ACC112 (cell line): ENCODE results near the gene SLC4A4.

Source experiments
- H2AFZ ChIP-seq: fragments of 200-600 bp; sonication (generic); one replicate; pipeline ENCODE4 v1.6.0; 2017; ENCODE audit warnings: antibody characterized with exemption, low read length; ENCODE audit not compliant: unreplicated experiment
- H3K27ac ChIP-seq: fragments of 200-600 bp; sonication (generic); 2 replicates; pipeline ENCODE4 v1.5.1; 2014; ENCODE audit warnings: low read depth, mild to moderate bottlenecking, antibody characterized with exemption, low read length, moderate library complexity
- H3K27me3 ChIP-seq: fragments of 200-600 bp; sonication (generic); 2 replicates; pipeline ENCODE4 v1.6.1; 2014; ENCODE audit warnings: mild to moderate bottlenecking, antibody characterized with exemption, low read length, moderate library complexity, mixed read lengths; ENCODE audit not compliant: insufficient read depth
- H3K36me3 ChIP-seq: fragments of 200-600 bp; sonication (generic); 2 replicates; pipeline ENCODE4 v1.6.1; 2016; ENCODE audit warnings: mild to moderate bottlenecking, antibody characterized with exemption, low read length, moderate library complexity, mixed read lengths; ENCODE audit not compliant: insufficient read depth
- H3K4me1 ChIP-seq: fragments of 200-600 bp; sonication (generic); one replicate; pipeline ENCODE4 v1.6.1; 2016; ENCODE audit warnings: low read length, mixed read lengths; ENCODE audit not compliant: insufficient read depth, unreplicated experiment, control insufficient read depth
- H3K4me3 ChIP-seq: fragments of 200-600 bp; sonication (generic); 2 replicates; pipeline ENCODE4 v1.5.1; 2014; ENCODE audit warnings: mild to moderate bottlenecking, low read depth, low read length
- H3K79me2 ChIP-seq: fragments of 200-600 bp; sonication (generic); one replicate; pipeline ENCODE4 v1.6.0; 2016; ENCODE audit warnings: low read length; ENCODE audit not compliant: control insufficient read depth, unreplicated experiment, insufficient read depth

SLC4A4 gene

DNA sequence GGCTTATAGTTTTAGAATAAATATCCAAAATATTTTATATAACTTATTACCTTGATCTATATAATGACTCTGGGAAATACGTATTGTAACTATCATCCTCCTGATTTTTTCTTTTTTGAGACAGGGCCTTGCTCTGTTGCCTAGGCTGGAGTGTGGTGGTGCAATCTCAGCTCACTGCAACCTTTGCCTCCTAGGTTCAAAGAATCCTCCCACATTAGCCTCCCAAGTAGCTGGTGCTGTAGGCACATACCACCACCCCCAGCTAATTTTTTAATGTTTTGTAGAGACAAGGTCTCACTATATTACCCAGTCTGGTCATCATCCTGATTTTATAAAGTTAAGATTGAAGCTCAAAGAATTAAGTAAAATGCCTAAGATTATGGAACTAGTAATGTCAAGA, 193.6 kb downstream of the SLC4A4 start:
- H3K4me1 ChIP-seq: no peaks in the 10 kb centered on the region
- no peaks in the 10 kb centered on the region for H3K36me3 ChIP-seq
- H3K4me3 ChIP-seq: no peak overlapping the region

DNA sequence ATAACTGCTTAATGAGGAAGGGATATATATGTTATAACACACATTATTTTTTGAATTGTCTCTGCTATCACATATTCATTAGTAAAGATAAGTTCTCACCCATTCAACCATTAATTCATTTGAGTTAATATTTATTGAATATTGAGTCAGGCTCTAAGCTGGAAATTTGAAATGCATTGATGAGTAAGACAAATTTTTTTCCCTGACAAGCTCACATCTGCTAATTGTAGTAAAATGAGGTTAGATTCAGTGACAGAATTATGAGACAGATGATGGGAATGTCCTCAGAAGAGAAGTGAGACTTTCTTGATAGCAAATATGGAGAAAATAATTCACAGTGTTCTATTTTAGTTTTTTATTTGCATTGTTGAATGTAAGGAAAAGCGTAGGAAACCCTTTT, 194.3 kb downstream of the SLC4A4 start:
- no peaks in the 10 kb centered on the region for H3K36me3 ChIP-seq
- no peaks in the 10 kb centered on the region for H3K27me3 ChIP-seq
- no peaks in the 10 kb centered on the region for H3K4me1 ChIP-seq
- no peak overlapping the region for H3K4me3 ChIP-seq
- no peaks in the 10 kb centered on the region for H3K79me2 ChIP-seq
- no peak overlapping the region for H2AFZ ChIP-seq
- no peak overlapping the region for H3K27ac ChIP-seq

More for the DNA sequence above, 193.6 kb downstream of the SLC4A4 start:
- no peak overlapping the region for H3K27ac ChIP-seq
- no peak overlapping the region for H2AFZ ChIP-seq
- no peaks in the 10 kb centered on the region for H3K27me3 ChIP-seq
- no peaks in the 10 kb centered on the region for H3K79me2 ChIP-seq

DNA sequence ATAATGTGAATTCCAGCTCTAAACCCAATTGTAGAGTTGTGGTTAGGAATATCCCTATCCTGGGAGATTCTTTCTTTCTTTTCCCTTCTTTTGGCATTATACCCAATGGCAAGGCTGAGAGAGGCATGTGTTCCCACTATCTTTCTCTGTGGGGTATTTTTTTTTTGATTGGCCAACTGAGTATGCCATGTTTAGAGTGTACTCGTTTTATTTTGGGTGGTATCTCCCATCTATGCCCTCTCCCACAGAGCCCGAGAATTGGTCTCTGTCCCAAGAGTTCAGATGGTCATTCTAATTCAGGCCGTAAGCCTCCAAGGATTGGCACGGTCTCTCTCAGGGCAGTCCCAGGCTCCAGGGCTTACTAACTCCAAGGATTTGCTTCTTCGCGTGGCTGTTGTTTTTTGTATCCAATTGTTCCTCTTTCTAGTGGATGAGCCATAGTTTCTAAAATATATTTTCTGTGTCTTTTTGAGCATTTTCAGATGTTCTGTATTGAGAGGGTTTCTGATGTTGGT, 198.8 kb downstream of the SLC4A4 start:
- Histone ChIP-seq H3K27me3 (no peaks in the 10 kb centered on the region), H3K79me2 (no peaks in the 10 kb centered on the region)

DNA sequence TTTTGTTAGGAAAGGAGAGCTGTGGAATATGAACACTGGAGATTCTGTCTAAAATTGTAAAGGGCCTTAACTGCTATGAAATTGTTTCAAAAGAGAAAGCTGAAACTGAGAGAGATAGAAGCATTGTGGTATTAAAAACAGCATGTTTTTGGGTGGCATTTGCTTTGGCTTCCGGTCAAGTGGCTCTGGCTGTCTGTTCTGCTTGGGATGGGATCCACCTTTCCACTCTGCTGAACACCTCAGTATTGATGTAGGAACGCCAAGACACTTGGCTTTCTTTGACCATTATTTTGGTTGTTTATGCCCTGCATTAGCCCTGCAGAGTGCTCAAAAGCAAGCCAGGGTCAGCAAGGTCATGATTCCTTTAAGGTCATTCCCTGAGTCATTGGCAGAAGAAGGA, 199.7 kb downstream of the SLC4A4 start:
- H3K4me3 ChIP-seq: no peak overlapping the region
- no peaks in the 10 kb centered on the region for H3K4me1 ChIP-seq
- no peak overlapping the region for H3K27ac ChIP-seq
- H3K27me3 ChIP-seq: no peaks in the 10 kb centered on the region
- H3K79me2 ChIP-seq: no peaks in the 10 kb centered on the region
- H3K36me3 ChIP-seq: no peaks in the 10 kb centered on the region
- no peak overlapping the region for H2AFZ ChIP-seq

More for the DNA sequence above, 198.8 kb downstream of the SLC4A4 start:
- Histone ChIP-seq H3K36me3 (no peaks in the 10 kb centered on the region), H2AFZ (no peak overlapping the region), H3K4me3 (no peak overlapping the region), H3K4me1 (no peaks in the 10 kb centered on the region), H3K27ac (no peak overlapping the region)

DNA sequence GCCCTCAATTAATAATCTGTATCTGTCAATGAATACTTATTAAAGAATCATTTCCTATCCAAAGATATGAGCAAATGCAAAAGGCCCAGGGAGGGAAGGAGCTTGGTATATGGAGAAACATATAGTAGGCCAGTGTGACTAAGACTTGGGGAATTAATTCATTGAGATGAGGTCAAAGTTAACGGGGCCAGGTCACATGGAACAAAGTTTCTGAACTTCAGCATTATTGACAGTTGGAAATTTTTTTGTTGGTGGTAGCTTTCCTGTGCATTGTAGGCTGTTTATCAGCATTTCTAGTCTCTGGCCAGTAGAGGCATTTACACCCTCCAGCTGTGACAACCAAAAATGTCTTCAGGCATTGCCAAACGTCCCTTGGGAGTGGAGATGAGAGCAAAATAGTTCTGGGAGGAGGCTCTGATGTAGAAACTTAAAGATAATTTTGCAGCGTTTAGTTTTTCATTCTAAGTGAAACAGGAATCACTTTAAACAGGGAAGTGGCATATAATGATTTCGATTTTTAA, 202.0 kb downstream of the SLC4A4 start:
- H3K27me3 ChIP-seq: no peaks in the 10 kb centered on the region
- H2AFZ ChIP-seq: no peak overlapping the region
- H3K4me3 ChIP-seq: no peak overlapping the region
- H3K79me2 ChIP-seq: no peaks in the 10 kb centered on the region
- H3K36me3 ChIP-seq: no peaks in the 10 kb centered on the region
- no peak overlapping the region for H3K27ac ChIP-seq
- H3K4me1 ChIP-seq: no peaks in the 10 kb centered on the region

DNA sequence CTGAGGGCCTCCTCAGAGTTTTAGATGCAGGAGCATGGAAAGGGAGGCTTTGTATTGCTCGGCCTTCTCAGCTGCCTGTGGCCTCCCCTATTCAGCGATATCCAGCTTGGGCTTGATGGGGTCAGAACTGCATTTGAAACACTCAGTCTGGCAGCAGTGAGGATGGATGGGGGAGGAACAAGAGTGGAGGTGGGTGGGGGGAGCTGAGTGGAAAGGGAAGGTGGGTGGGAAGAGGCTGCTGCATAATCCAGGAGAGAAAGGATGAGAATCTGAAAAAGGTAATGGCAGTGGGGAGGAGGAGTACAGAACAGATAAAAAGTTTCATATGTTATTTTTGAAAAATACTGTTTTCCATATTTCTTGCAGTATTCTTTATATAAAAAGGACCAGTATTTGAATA, 202.7 kb downstream of the SLC4A4 start:
- H3K4me3 ChIP-seq: no peak overlapping the region
- no peak overlapping the region for H2AFZ ChIP-seq
- no peak overlapping the region for H3K27ac ChIP-seq
- no peaks in the 10 kb centered on the region for H3K79me2 ChIP-seq
- no peaks in the 10 kb centered on the region for H3K4me1 ChIP-seq
- no peaks in the 10 kb centered on the region for H3K36me3 ChIP-seq
- H3K27me3 ChIP-seq: no peaks in the 10 kb centered on the region

DNA sequence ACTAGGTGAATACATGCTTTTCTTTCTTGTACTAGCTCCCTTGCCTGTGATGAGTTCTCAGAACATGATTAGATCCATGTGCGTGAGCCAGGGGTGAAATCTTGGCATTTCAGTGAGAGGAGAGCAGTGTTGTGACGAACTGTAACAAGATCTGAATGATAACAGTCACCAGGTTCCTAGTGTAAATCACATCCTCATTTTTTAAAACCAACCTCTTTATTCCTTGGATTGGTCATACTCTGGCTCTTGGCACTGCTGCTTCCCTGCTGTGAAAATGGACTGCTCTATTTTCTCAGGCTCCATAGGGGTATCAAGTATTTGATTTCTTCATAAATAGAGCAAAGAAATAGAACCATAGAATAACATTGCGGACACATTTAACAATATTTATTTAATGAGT, 206.3 kb downstream of the SLC4A4 start:
- Histone ChIP-seq H3K27ac (peak overlapping the region; percentile 52), H3K36me3 (no peaks in the 10 kb centered on the region), H2AFZ (no peak overlapping the region), H3K4me1 (no peaks in the 10 kb centered on the region), H3K4me3 (no peak overlapping the region), H3K27me3 (no peaks in the 10 kb centered on the region), H3K79me2 (no peaks in the 10 kb centered on the region)

DNA sequence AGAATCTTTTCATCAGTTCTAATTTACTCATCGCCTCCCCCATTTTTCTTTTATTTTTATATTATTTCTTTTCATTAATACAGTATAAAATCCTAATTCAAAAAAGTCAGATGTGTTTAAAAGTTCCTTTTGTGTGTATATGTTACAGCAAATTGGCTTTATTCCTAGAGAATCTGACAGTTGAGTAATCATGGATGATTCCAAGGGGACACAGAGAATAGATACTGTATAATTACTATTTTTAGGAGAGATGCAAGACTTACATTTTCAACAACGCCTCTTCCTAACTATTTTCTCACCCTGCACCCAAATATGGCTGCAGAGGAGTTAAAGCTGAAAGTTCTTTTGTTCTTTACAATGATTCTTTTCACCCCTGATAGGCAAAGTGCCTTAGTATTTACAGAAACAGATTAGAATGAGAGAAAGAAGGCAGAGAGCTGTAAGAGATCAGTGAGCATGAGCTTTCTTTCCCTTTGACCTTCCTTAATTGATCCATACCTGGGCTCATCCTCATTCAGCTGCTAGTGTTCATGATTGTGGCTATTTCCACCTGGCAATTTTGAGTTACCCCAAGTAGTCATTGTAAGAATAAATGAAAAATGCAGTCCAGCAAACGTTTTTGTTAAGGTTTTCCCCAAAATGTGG, 210.8 kb downstream of the SLC4A4 start:
- Histone ChIP-seq H3K79me2 (no peaks in the 10 kb centered on the region), H3K4me1 (no peaks in the 10 kb centered on the region), H2AFZ (no peak overlapping the region), H3K36me3 (no peaks in the 10 kb centered on the region), H3K27me3 (no peaks in the 10 kb centered on the region), H3K27ac (no peak overlapping the region), H3K4me3 (no peak overlapping the region)

DNA sequence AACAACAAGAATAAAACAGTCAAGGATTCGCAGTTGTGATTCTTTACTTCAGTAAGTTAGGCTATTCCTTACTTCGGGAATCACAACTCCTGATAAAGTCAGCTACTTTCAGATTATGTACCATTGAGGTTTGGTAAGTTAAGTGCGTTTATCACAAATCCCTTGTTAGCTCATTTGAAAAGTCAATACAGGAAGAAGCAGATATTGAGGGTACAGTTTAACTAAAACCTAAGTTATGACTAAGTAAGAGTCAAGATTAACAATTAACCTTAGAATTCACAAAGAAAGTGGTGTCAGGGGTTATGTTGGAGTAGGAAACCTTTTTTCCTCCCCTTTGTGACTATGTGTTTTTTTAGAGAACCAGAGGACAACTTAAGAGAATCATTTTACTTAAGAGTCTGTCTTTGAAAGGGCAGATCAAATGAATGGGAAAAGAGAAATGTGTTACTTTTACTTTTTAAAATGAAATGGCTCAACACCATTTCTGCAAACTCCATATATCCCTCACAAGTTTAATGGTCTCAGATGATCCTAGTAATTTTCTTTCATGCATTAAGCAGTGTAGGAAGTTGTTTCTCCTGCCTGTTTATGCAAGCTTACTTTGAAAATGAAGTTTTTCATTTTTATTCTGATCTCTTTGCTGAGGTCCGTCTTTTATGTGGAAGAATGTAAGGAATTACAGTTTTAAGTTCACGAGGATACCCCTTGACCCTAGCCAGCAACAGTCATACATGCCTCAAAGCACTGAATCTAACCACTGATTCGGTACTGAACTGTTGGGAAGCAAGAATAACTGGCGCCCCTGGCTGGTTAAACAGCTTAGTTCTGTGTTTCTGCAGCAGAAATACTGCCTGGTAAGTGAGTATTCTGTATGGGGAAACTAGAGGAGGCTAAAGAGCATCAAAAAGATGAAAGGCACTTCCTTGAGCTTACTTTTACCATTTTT, 211.7 kb downstream of the SLC4A4 start:
- no peaks in the 10 kb centered on the region for H3K4me1 ChIP-seq
- no peaks in the 10 kb centered on the region for H3K27me3 ChIP-seq
- H3K4me3 ChIP-seq: no peak overlapping the region
- H3K36me3 ChIP-seq: no peaks in the 10 kb centered on the region
- H3K27ac ChIP-seq: no peak overlapping the region
- no peaks in the 10 kb centered on the region for H3K79me2 ChIP-seq
- H2AFZ ChIP-seq: no peak overlapping the region

DNA sequence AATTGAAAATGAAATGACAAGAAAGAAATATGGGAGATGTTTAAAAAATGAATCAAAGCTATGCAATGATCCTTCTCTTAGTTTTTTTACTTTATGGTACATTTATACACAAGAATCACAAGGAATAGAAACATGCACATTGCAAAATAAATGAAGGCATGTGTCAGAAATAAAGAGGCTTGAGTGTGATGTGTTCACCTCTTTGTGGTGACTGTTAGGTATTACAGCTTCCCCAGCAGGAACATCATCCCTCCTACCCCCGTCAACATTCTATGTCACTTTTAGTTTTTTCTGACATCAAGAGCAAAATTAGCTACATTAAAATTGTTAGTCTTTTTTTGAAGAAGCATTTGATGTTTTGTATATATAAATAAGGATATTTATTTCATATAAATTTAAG, 214.8 kb downstream of the SLC4A4 start:
- H3K27me3 ChIP-seq: no peaks in the 10 kb centered on the region
- no peaks in the 10 kb centered on the region for H3K36me3 ChIP-seq
- H3K4me1 ChIP-seq: no peaks in the 10 kb centered on the region
- H3K4me3 ChIP-seq: no peak overlapping the region
- H2AFZ ChIP-seq: no peak overlapping the region
- H3K27ac ChIP-seq: no peak overlapping the region
- H3K79me2 ChIP-seq: no peaks in the 10 kb centered on the region
